ENCODE results near the gene RGS11. TPM values are rescaled to one million over a fixed set of nuclear protein-coding genes. Genes with fewer than 3 reads are reported as not detected.

Gene RGS11
- total RNA-seq, 1 donor = 1.2 TPM

- no peak for DNase-seq (ENCODE audit: low read depth)
- H3K4me3 ChIP-seq (ENCODE audit: low read depth, low read length) = no peak overlapping the region
- TF ChIP-seq, protein P1, sequence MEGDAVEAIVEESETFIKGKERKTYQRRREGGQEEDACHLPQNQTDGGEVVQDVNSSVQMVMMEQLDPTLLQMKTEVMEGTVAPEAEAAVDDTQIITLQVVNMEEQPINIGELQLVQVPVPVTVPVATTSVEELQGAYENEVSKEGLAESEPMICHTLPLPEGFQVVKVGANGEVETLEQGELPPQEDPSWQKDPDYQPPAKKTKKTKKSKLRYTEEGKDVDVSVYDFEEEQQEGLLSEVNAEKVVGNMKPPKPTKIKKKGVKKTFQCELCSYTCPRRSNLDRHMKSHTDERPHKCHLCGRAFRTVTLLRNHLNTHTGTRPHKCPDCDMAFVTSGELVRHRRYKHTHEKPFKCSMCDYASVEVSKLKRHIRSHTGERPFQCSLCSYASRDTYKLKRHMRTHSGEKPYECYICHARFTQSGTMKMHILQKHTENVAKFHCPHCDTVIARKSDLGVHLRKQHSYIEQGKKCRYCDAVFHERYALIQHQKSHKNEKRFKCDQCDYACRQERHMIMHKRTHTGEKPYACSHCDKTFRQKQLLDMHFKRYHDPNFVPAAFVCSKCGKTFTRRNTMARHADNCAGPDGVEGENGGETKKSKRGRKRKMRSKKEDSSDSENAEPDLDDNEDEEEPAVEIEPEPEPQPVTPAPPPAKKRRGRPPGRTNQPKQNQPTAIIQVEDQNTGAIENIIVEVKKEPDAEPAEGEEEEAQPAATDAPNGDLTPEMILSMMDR (IDR thresholded peaks at IDR 0.05; ENCODE audit: insufficient read depth, low read length) = no peak
Observed at GRCh38 chr16:290015-290680, 14.4 kb upstream of the RGS11 start.

- DNase-seq (ENCODE audit: low read depth) = no peak
- TF ChIP-seq, protein P1 (IDR thresholded peaks at IDR 0.05; ENCODE audit: insufficient read depth, low read length) = no peak
Observed at GRCh38 chr16:289395-289997, 13.8 kb upstream of the RGS11 start.

DNA sequence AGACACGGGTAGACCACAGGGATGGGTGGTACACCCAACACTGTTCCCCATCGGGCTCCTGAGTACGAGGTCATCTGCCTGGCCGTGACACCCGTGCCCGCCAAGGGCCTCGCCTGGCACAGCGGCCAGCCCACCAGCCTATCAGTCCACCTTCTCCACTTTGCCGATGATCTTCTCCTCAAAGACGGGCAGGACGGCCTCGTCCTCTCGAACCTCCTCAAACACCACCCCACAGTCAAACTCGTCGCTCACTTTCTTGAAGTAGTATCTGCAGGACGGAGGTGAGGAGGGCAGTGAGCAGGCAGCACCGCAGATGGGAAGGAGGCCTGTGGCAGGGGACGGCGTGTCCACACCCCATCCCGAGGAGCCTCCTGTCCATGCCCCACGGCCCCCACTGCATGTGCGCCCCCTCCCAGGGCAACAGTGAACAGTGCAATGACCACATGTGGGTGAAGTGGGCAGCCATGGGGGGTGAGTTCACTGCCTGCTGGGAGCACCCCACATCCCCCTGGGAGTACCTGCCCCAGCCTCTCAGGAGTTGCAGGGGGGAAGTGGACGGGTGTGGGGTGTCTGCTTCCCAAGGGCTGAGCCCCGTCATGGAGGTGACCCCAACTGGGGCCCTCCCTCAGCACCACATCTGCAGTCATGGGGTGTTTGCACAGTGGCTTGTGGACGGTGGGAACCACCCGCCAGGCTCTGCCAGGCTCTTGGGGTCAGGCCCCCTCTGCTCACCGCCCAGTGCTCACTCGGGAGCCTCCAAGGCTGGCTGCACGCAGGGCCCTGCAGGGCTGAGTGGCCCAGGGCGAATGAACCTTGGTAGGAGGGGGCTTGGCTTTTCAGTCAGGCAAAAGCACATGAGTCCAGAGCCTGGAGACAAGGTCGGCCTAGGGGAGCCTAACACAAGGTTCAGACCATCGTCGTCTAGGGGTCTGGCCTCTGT, 12.5 kb upstream of the RGS11 start:
- H3K4me3 ChIP-seq (ENCODE audit: low read depth, low read length) = no peak overlapping the region
- TF ChIP-seq, protein P1 (IDR thresholded peaks at IDR 0.05; ENCODE audit: insufficient read depth, low read length) = no peak
- no peak for DNase-seq (ENCODE audit: low read depth)

More at GRCh38 chr16:289395-289997, 13.8 kb upstream of the RGS11 start:
- H3K4me3 ChIP-seq (ENCODE audit: low read depth, low read length) = no peak overlapping the region

GRCh38 chr16:287298-287811, 11.6 kb upstream of the RGS11 start:
- H3K4me3 ChIP-seq (ENCODE audit: low read depth, low read length) = no peak overlapping the region
- no peak for DNase-seq (ENCODE audit: low read depth)
- TF ChIP-seq, protein P1 (IDR thresholded peaks at IDR 0.05; ENCODE audit: insufficient read depth, low read length) = no peak

DNA sequence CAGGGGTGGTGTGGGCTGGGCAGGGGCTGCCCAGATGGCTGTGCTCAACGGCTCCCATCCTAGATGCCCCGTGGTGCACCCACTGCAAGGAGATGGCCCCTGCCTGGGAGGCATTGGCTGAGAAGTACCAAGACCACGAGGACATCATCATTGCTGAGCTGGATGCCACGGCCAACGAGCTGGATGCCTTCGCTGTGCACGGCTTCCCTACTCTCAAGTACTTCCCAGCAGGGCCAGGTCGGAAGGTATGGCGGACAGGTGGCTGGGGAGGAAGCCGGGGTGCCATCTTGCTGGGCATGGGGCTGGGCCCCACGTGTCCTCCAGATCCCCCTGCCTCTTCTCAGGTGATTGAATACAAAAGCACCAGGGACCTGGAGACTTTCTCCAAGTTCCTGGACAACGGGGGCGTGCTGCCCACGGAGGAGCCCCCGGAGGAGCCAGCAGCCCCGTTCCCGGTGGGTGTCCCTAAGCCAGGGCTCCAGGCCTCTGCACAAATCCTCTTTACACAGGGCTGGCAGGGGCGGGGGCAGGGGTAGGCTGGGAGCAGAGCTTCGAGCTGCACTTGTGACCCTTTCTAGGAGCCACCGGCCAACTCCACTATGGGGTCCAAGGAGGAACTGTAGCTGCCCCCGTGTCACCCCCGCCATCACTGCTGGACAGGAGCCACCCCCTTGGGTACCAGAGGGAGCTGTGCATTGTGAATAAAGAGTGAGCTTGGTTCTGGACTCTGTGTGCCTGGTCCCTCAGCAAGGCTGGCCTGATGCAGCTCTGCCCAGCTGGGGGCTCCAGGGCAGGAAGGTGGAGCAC, 10.9 kb upstream of the RGS11 start:
- TF ChIP-seq, protein P1 (IDR thresholded peaks at IDR 0.05; ENCODE audit: insufficient read depth, low read length) = no peak
- DNase-seq (ENCODE audit: low read depth) = no peak
- H3K4me3 ChIP-seq (ENCODE audit: low read depth, low read length) = no peak overlapping the region
